ENCODE measurements around the gene MDC1. TPM values are rescaled to one million over a fixed set of nuclear protein-coding genes. Genes with fewer than 3 reads are reported as not detected.

Gene MDC1
- total RNA-seq, 1 donor from 2014 or later = 25.2 TPM

DNA sequence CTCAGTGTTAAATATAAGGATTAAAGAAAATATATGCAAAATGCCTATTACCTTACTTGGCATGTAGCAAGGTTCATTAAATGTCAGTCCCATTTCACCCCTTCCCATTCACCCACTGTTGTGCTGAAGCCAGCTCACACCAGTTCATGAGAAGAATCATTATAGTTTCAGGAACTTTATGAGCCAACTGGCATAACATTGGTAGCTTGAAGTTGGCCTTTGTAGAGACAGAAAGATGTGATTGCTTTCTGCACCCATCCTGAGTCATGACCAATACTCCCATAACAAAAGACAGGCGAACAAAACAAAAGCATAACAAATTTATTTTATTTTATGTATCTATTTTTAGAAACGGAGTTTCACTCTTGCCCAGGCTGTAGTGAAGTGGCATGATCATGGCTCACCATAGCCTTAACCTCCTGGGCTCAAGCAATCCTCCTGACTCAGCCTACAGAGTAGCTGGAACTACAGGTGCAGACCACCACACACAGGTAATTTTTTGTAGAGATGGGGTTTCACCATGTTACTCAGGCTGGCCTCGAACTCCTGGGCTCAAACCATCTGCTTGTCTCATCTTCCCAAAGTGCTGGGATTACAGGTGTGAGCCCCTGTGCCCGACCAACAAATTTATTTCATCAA lies 44.8 kb upstream of the MDC1 start:
- no peaks in the 10 kb centered on the region for H3K79me2 ChIP-seq (ENCODE audit: insufficient read depth, low read length)
- H2AFZ ChIP-seq (ENCODE audit: low read depth, low read length) = no peak overlapping the region
- Mint-ChIP-seq H3K27me3 (ENCODE audit: low read depth, unreplicated experiment) (no peaks in the 10 kb centered on the region), H3K9me3 (ENCODE audit: unreplicated experiment) (no peaks in the 10 kb centered on the region), H3K36me3 (ENCODE audit: low read depth, unreplicated experiment) (no peaks in the 10 kb centered on the region), H3K4me1 (ENCODE audit: low read depth, unreplicated experiment) (peaks cover 58% of the 10 kb centered on the region), H3K4me3 (ENCODE audit: unreplicated experiment) (no peak overlapping the region), H3K27ac (ENCODE audit: unreplicated experiment) (peak overlapping the region; percentile 79)
- no peaks in the 10 kb centered on the region for H3K9me3 ChIP-seq (ENCODE audit: insufficient read depth, low read depth, low read length)
- H3K4me3 ChIP-seq (ENCODE audit: insufficient read depth, low read depth, low read length) = no peak overlapping the region
- H3K36me3 ChIP-seq (ENCODE audit: insufficient read depth, low read length) = no peaks in the 10 kb centered on the region
- TF ChIP-seq EZH2 (IDR thresholded peaks at IDR 0.05; ENCODE audit: insufficient read depth, low read length) (no peak), CTCF (IDR thresholded peaks at IDR 0.05; ENCODE audit: insufficient read depth, low read depth, low read length) (no peak)
- peaks cover 30% of the 10 kb centered on the region for H3K4me1 ChIP-seq (ENCODE audit: insufficient read depth, low read length)
- no peak overlapping the region for H3K4me2 ChIP-seq (ENCODE audit: low read length)
- H3K9ac ChIP-seq (ENCODE audit: low read length) = no peak overlapping the region
- DNase-seq (ENCODE audit: low read depth) (no peak), FAIRE-seq (no peak)
- H3K27me3 ChIP-seq (ENCODE audit: insufficient read depth, low read length) = no peaks in the 10 kb centered on the region
- peak overlapping the region; percentile 5 for H3K27ac ChIP-seq (ENCODE audit: low read depth, low read length)
- H4K20me1 ChIP-seq (ENCODE audit: insufficient read depth, low read length) = no peaks in the 10 kb centered on the region

DNA sequence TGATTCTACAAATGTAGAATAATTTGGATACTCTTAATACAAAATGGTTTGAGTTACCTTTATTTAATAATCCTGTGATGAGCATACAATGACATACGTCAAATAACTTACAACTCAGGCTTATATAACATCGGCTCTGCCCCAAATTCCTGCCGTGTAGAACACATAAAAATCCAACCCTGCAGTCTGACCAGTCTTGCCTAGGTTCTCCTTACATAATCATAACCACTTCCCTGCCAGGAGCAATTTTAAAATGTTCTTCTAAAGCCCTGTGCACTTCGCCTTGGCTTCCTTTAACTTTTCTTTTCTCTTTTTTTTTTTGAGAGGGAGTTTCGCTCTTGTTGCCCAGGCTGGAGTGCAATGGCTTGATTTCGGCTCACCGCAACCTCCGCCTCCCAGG lies 43.5 kb upstream of the MDC1 start:
- Histone ChIP-seq H4K20me1 (ENCODE audit: insufficient read depth, low read length) (no peaks in the 10 kb centered on the region), H3K27me3 (ENCODE audit: insufficient read depth, low read length) (no peaks in the 10 kb centered on the region), H3K9me3 (ENCODE audit: insufficient read depth, low read depth, low read length) (no peaks in the 10 kb centered on the region), H3K27ac (ENCODE audit: low read depth, low read length) (peak overlapping the region; percentile 100), H3K4me1 (ENCODE audit: insufficient read depth, low read length) (peaks cover 24% of the 10 kb centered on the region), H3K79me2 (ENCODE audit: insufficient read depth, low read length) (no peaks in the 10 kb centered on the region), H3K9ac (ENCODE audit: low read length) (no peak overlapping the region), H3K4me3 (ENCODE audit: insufficient read depth, low read depth, low read length) (no peak overlapping the region), H3K36me3 (ENCODE audit: insufficient read depth, low read length) (no peaks in the 10 kb centered on the region), H3K4me2 (ENCODE audit: low read length) (no peak overlapping the region), H2AFZ (ENCODE audit: low read depth, low read length) (no peak overlapping the region)
- H3K36me3 Mint-ChIP-seq (ENCODE audit: low read depth, unreplicated experiment) = no peaks in the 10 kb centered on the region
- no peaks in the 10 kb centered on the region for H3K9me3 Mint-ChIP-seq (ENCODE audit: unreplicated experiment)
- peaks cover 58% of the 10 kb centered on the region for H3K4me1 Mint-ChIP-seq (ENCODE audit: low read depth, unreplicated experiment)
- H3K4me3 Mint-ChIP-seq (ENCODE audit: unreplicated experiment) = no peak overlapping the region
- no peak for DNase-seq (ENCODE audit: low read depth)
- TF ChIP-seq EZH2 (IDR thresholded peaks at IDR 0.05; ENCODE audit: insufficient read depth, low read length) = no peak
- no peak for TF ChIP-seq CTCF (IDR thresholded peaks at IDR 0.05; ENCODE audit: insufficient read depth, low read depth, low read length)
- no peaks in the 10 kb centered on the region for H3K27me3 Mint-ChIP-seq (ENCODE audit: low read depth, unreplicated experiment)
- peak overlapping the region; percentile 99 for H3K27ac Mint-ChIP-seq (ENCODE audit: unreplicated experiment)
- no peak for FAIRE-seq

DNA sequence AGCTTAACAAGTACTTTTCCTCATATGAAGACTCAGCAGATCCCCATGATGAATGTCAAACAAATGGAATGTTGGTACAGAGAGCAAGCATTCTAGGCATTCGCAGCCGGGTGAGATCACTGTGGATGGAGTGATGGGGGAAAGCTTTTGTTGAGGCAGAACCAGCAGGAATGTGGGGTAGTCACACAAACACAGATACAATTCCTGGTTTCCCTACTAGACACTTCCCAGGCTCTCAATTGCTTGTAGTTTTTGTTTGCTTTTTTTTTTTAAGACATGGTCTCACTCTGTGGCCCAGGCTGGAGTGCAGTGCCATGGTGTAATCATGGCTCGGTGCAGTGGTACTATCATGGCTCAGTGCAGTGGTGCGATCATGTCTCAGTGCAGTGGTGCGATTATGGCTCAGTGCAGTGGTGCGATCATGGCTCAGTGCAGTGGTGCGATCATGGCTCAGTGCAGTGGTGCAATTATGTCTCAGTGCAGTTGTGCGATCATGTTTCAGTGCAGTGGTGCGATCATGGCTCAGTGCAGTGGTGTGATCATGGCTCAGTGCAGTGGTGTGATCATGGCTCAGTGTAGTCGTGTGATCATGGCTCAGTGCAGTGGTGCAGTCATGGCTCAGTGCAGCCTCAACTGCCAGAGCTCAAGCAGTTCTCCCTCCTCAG lies 42.6 kb upstream of the MDC1 start:
- Histone ChIP-seq H3K79me2 (ENCODE audit: insufficient read depth, low read length) (no peaks in the 10 kb centered on the region), H3K9ac (ENCODE audit: low read length) (peak overlapping the region; percentile 81), H3K4me2 (ENCODE audit: low read length) (peak overlapping the region; percentile 2), H4K20me1 (ENCODE audit: insufficient read depth, low read length) (no peaks in the 10 kb centered on the region), H3K4me1 (ENCODE audit: insufficient read depth, low read length) (peaks cover 28% of the 10 kb centered on the region), H3K27me3 (ENCODE audit: insufficient read depth, low read length) (no peaks in the 10 kb centered on the region), H3K27ac (ENCODE audit: low read depth, low read length) (peak overlapping the region; percentile 100), H3K9me3 (ENCODE audit: insufficient read depth, low read depth, low read length) (no peaks in the 10 kb centered on the region), H2AFZ (ENCODE audit: low read depth, low read length) (no peak overlapping the region), H3K36me3 (ENCODE audit: insufficient read depth, low read length) (no peaks in the 10 kb centered on the region), H3K4me3 (ENCODE audit: insufficient read depth, low read depth, low read length) (no peak overlapping the region)
- TF ChIP-seq CTCF (IDR thresholded peaks at IDR 0.05; ENCODE audit: insufficient read depth, low read depth, low read length) (no peak), EZH2 (IDR thresholded peaks at IDR 0.05; ENCODE audit: insufficient read depth, low read length) (no peak)
- peaks cover 51% of the 10 kb centered on the region for H3K4me1 Mint-ChIP-seq (ENCODE audit: low read depth, unreplicated experiment)
- no peaks in the 10 kb centered on the region for H3K9me3 Mint-ChIP-seq (ENCODE audit: unreplicated experiment)
- no peaks in the 10 kb centered on the region for H3K36me3 Mint-ChIP-seq (ENCODE audit: low read depth, unreplicated experiment)
- DNase-seq (ENCODE audit: low read depth) = peak; percentile 99
- H3K4me3 Mint-ChIP-seq (ENCODE audit: unreplicated experiment) = peak overlapping the region; percentile 30
- FAIRE-seq = peak; percentile 37
- H3K27me3 Mint-ChIP-seq (ENCODE audit: low read depth, unreplicated experiment) = no peaks in the 10 kb centered on the region
- H3K27ac Mint-ChIP-seq (ENCODE audit: unreplicated experiment) = peak overlapping the region; percentile 99

All from astrocyte (in vitro differentiated cells and primary cell).